Fibroblast of pulmonary artery (primary cell): Measurements from ENCODE around the gene LOXL4.

ENCODE experiments used
- DNase-seq: peaks from one replicate; pipeline ENCODE4 v3.0.0-alpha.2; 2010; ENCODE audit warnings: low read depth
- H3K4me3 ChIP-seq: replicated peaks from 2 replicates; pipeline ENCODE4 v1.5.1; 2011; ENCODE audit warnings: low read depth, mild to moderate bottlenecking, control low read depth, low read length, moderate library complexity
- TF ChIP-seq, protein P1 (sequence below): IDR thresholded peaks from 2 replicates; pipeline ENCODE4 v1.5.1; 2011; ENCODE audit warnings: mild to moderate bottlenecking, control low read depth, low read length, inconsistent platforms; ENCODE audit errors: missing control alignments

The LOXL4 gene

GRCh38 chr10:98202378-98202777 is 65.6 kb downstream of the LOXL4 start:
- TF ChIP-seq, protein P1, sequence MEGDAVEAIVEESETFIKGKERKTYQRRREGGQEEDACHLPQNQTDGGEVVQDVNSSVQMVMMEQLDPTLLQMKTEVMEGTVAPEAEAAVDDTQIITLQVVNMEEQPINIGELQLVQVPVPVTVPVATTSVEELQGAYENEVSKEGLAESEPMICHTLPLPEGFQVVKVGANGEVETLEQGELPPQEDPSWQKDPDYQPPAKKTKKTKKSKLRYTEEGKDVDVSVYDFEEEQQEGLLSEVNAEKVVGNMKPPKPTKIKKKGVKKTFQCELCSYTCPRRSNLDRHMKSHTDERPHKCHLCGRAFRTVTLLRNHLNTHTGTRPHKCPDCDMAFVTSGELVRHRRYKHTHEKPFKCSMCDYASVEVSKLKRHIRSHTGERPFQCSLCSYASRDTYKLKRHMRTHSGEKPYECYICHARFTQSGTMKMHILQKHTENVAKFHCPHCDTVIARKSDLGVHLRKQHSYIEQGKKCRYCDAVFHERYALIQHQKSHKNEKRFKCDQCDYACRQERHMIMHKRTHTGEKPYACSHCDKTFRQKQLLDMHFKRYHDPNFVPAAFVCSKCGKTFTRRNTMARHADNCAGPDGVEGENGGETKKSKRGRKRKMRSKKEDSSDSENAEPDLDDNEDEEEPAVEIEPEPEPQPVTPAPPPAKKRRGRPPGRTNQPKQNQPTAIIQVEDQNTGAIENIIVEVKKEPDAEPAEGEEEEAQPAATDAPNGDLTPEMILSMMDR = no peak
- no peak overlapping the region for H3K4me3 ChIP-seq
- no peak for DNase-seq

DNA sequence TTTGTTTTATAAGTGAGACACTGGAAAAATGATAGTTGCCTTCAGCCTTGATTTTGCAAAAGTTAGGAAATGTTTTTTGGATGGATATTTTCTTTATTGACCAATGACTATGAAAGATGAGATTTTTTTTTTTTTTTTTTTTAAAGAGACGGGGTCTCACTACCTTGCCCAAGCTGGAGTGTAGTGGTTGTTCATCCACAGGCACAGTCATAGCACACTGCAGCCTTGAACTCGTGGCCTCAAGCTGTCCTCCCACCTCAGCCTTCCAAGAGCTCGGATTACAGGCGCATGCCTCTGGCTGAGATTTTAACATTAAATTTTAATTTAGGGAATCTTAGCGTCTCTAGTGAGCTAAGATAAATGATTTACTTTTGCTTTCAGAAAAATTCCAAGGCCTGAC is 66.2 kb downstream of the LOXL4 start:
- no peak overlapping the region for H3K4me3 ChIP-seq
- TF ChIP-seq, protein P1 = no peak
- DNase-seq = no peak
